Transverse colon (tissue), 3 donors: ENCODE results near the gene ABHD17A.

Experiments used
- CTCF ChIP-seq, 5 experiments: fragments of 200-600 bp in 3 of 5; fragments of 450-650 bp in 2 of 5; sonication (generic) in 3 of 5; IDR thresholded peaks; 1 replicate in 2 of 5; 2 replicates in 3 of 5; pipeline ENCODE4 v1.5.1; 2016 to 2017; ENCODE audit warnings: antibody characterized with exemption in 5 of 5, inconsistent platforms in 3 of 5, mild to moderate bottlenecking in 2 of 5, moderate library complexity in 1 of 5
- POLR2A ChIP-seq: fragments of 450-650 bp; IDR thresholded peaks from one replicate; pipeline ENCODE4 v1.6.1; 2016; ENCODE audit warnings: antibody characterized with exemption, mild to moderate bottlenecking, moderate library complexity

- TF ChIP-seq POLR2A = no peak
- no peak for TF ChIP-seq CTCF (IDR thresholded peaks at IDR 0.05)
Measured at GRCh38 chr19:1931445-1931844, 46.1 kb upstream of the ABHD17A start.
